Activated T-cell treated with anti-CD3 and anti-CD28 coated beads for 24 hours (primary cell): ENCODE results near the gene CCDC97.
"Not testable (repeated sequence)": the region's sequence is repeated elsewhere in the genome, so short reads cannot be mapped to it uniquely, and the experiment has no call there.

ENCODE experiments used
- DNase-seq: peaks from one replicate; pipeline ENCODE4 v3.0.0-alpha.2; 2020; ENCODE audit warnings: low read depth

Gene CCDC97

GRCh38 chr19:41310033-41310831, at the start of gene CCDC97:
Gene CCDC97, plus strand, starts transcription at chr19:41310172. Its CDS starts 139 bp downstream, at chr19:41310311.
- peak; percentile 81 for DNase-seq

GRCh38 chr19:41261474-41262190, 48.3 kb upstream of the CCDC97 start:
- no peak for DNase-seq

GRCh38 chr19:41263042-41263849, 46.7 kb upstream of the CCDC97 start:
- peak; percentile 79 for DNase-seq

DNA sequence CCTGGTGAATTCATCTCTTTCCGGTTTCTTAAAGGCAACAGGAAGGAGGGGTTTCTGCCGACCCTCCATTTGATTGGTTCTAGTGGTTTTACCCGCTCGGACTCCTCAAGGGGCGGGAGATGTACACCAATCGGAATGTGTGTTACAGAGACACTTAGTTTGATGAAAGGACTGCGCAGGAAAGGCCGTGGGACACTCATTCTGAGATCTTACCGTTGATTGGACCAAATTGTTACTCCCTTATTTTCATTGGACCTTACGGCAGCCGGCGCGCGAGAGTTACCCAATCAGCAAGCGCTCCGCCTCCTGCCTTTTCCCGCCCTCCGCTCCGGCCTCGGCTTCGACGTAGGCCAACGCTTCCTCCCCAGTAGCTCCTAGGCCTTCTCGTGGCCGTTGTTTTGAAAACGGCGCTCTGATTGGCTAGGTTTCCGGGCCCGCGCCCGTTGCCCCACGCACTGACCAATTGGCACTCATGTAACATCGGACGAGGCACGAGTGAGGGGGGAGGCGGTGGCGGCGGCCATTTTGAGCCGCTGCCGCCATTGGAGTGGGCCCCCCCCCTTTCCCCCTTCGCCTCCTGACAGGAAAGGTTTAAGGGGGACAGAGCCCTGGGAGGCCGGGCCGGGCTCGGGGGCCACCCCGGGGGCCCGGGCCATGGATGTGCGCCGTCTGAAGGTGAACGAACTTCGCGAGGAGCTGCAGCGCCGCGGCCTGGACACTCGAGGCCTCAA, 46.0 kb upstream of the CCDC97 start, which contains the start of gene HNRNPUL1:
TSS of gene HNRNPUL1 (plus strand) at position 523 of the 731 bp plus-strand sequence. CDS start at position 655, 132 bp downstream.
- peak; percentile 99 for DNase-seq

DNA sequence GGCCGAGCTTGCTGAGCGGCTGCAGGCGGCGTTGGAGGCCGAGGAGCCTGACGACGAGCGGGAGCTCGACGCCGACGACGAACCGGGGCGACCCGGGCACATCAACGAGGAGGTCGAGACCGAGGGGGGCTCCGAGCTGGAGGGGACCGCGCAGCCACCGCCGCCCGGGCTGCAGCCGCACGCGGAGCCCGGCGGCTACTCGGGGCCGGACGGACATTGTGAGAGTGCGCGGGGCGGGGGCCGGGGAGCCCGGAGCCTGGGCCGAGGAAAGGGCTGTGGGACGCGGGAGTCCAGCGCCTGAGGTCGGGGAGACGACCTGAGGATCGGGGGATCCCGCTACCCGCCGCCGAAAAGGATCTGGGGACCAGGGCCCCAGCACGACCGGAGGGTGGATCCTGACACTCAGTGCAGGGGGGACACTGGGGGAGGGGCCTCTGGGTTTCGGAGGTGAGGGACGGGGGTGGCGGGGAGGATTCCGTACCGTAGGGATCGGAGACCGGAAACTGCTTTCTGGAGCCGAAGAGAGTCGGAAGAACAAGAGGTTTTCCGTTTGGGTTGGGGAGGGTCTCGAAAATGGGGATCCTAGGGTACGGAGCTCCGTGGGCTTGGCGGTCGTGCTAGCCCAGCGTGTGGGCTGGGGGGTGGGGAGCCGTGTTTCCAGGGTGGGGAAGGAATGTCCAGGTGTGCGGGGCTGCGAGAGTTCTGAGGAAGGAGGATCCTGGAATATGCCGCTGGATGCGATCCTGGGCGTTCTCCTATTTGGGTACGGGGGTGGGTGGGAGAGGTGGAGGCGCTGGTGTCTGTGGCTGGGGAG, 45.2 kb upstream of the CCDC97 start:
- DNase-seq, result peak; percentile 63

- peak; percentile 1 for DNase-seq
Measured at GRCh38 chr19:41265395-41266153, 44.4 kb upstream of the CCDC97 start.

DNA sequence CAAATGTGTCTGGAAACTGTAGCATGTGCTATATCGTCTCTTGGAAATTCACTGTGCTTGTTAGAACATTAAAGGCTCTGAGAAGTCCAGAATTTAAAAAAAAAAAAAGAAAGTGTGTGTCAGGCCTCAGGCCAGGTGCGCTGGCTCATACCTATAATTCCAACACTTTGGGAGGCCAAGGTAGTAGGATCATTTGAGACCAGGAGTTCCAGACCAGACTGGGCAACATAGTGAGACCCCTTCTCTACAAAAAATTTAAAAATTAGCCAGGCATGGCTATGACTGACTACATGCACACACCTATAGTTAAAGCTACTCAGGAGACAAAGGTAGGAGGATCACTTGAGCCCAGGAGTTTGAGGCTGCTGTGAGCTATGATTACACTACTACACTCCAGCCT, 40.9 kb upstream of the CCDC97 start:
- no peak for DNase-seq

- no peak for DNase-seq
Measured at GRCh38 chr19:41269571-41269970, 40.4 kb upstream of the CCDC97 start.

- no peak for DNase-seq
Measured at GRCh38 chr19:41273076-41273475, 36.9 kb upstream of the CCDC97 start.

GRCh38 chr19:41274802-41275201, 35.2 kb upstream of the CCDC97 start:
- no peak for DNase-seq

- DNase-seq, result no peak
Measured at GRCh38 chr19:41276231-41276630, 33.7 kb upstream of the CCDC97 start.

DNA sequence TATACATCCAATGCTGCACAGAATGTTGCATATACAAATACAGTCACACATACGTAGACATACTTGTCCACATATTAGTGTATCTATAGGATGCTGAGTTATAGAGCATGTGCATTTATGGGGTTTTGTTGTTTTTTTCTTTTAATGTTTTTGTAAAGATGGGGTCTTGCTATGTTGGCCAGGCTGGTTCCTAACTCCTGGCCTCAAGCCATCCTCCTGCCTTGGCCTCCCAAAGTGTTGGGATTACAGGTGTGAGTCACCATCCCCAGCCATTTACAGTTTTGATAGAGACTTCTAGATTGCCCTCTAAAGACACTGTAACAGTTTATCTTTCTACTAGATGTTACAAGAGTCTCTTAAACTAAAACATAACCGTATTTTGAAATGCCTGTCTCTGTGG, 31.5 kb upstream of the CCDC97 start:
- no peak for DNase-seq

DNA sequence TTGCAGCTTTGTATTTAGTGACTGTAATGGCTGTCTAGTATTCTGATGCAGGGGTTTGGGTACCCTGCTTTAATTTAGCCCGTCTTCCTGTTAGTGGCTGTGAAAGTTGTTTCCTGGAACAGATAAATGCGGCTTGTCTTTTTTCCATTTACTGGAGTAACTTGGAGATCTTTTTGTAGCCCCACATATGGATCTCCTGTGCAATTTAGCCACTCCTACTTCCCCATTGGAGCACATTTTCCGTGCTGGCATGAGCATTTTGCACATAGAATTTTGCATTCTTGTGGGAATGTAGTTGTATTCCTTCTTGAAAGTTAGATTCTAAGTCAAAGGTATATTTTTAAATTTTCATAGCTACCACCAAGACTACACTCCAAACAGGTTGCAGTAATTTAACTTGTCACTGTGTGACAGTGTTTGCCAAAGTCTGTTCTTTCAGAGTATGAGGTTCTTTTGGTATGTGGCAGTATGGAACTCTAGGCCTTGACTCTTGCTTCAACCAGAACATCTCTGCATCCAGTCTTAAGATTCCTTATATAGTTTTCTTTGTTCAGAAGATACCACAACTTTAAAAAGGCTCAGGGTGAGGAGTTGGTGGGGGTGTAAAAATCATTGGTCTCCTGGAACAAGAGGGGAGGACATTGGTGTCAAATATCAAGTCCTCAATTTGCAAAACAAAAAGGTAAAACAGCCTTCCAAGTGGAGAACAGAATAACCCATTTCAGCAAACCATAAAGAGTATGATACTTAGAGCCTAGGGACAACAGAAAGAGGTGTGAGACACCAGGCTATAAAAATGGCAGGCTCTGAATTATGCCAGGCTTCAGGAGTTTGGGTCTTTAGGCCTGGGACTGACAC, 21.1 kb upstream of the CCDC97 start:
- DNase-seq, result no peak

DNA sequence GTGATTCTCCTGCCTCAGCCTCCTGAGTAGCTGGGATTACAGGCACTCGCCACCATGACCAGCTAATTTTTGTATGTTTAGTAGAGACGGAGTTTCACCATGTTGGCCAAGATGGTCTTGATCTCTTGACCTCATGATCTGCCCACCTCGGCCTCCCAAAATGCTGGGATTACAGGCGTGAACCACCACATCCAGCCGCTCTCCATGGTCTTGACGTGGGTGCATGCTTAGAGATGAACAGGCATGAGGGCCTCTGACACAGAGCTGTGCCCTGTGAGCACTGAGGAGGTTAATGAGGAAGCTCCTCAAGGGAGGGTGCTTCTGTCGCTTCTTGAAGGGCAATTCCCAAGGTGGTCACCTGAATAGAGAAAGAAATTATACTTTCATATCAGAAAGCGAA, 20.2 kb upstream of the CCDC97 start:
- not testable (repeated sequence) for DNase-seq

DNA sequence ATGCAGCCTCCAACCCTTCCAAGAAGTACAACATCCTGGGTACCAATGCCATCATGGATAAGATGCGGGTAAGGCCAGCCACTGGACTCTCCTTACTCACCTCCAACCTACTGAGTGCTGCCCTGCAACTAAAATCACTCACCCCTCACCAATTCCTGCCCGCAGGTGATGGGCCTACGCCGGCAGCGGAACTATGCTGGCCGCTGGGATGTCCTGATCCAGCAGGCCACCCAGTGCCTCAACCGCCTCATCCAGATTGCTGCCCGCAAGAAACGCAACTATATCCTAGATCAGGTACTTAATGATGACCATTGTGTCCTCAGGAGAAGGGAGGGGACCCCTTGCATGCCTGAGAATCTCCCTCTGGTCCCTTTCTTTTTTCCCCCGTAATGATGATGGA, 15.6 kb upstream of the CCDC97 start:
- DNase-seq, result no peak

DNA sequence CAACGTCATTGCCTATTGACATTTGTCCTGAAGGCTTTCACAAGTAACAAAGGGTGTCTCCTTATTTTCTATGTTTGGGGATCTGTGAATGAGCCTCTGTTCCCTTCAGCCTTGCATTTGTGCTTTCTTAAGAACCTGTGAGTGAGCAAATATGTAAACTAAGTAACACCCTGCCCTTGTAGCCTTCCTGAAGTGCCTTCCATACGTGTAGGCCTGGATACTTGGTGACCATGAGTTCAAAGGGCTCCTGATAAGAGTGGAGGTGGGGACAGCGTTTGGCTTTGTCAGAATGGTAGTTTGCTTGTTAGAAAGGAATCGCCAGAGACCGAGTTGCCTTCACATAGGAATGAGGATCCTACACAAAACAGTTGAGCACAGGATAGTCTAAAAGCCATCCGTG, 14.5 kb upstream of the CCDC97 start:
- DNase-seq, result no peak

GRCh38 chr19:41296433-41296871, 13.5 kb upstream of the CCDC97 start:
- no peak for DNase-seq

GRCh38 chr19:41297628-41298347, 12.2 kb upstream of the CCDC97 start:
- DNase-seq, result no peak
